GM19455 (cell line): ENCODE data around the gene DIPK1A.

ENCODE experiments used
- ATAC-seq: cut with Tn5 transposase; IDR thresholded peaks from one replicate; pipeline ENCODE4 v1.9.1; 2021; ENCODE audit not compliant: unreplicated experiment

DIPK1A gene

GRCh38 chr1:92843429-92844352, 117.6 kb downstream of the DIPK1A start:
- no peak for ATAC-seq

- no peak for ATAC-seq
These were observed 118.2 kb downstream of the DIPK1A start for GRCh38 chr1:92843046-92843423.

GRCh38 chr1:92842082-92843045, 118.9 kb downstream of the DIPK1A start:
- ATAC-seq: no peak

- ATAC-seq: no peak
These were observed 120.7 kb downstream of the DIPK1A start for GRCh38 chr1:92840600-92840999.

GRCh38 chr1:92839442-92839841, 121.8 kb downstream of the DIPK1A start:
- ATAC-seq: no peak

- no peak for ATAC-seq
These were observed 122.7 kb downstream of the DIPK1A start for GRCh38 chr1:92838519-92838918.

- no peak for ATAC-seq
These were observed 124.2 kb downstream of the DIPK1A start for GRCh38 chr1:92837062-92837461.

- ATAC-seq: no peak
These were observed 126.6 kb downstream of the DIPK1A start for GRCh38 chr1:92834617-92835016.

GRCh38 chr1:92833840-92834239, 127.4 kb downstream of the DIPK1A start:
- ATAC-seq: no peak

- ATAC-seq: peak; percentile 2
These were observed 128.6 kb downstream of the DIPK1A start for GRCh38 chr1:92832537-92833114.

- ATAC-seq: peak; percentile 94
These were observed 129.3 kb downstream of the DIPK1A start, which contains the start of gene RPL5 for GRCh38 chr1:92831762-92832536. Gene RPL5, plus strand, starts transcription at chr1:92832040. Its CDS starts 75 bp downstream, at chr1:92832115.

GRCh38 chr1:92831368-92831761, 129.9 kb downstream of the DIPK1A start:
- ATAC-seq: no peak

GRCh38 chr1:92826792-92827191, 134.5 kb downstream of the DIPK1A start:
- ATAC-seq: no peak

- no peak for ATAC-seq
These were observed 138.4 kb downstream of the DIPK1A start for GRCh38 chr1:92822879-92823278.

GRCh38 chr1:92820551-92820950, 140.7 kb downstream of the DIPK1A start:
- ATAC-seq: no peak

- no peak for ATAC-seq
These were observed 141.2 kb downstream of the DIPK1A start for GRCh38 chr1:92820024-92820423.

GRCh38 chr1:92817986-92818764, 143.1 kb downstream of the DIPK1A start:
- no peak for ATAC-seq

- ATAC-seq: no peak
These were observed 144.0 kb downstream of the DIPK1A start for GRCh38 chr1:92817137-92817697.

- ATAC-seq: no peak
These were observed 144.5 kb downstream of the DIPK1A start for GRCh38 chr1:92816732-92817131.
